Measurements from ENCODE around the gene COL4A2. TPM values are rescaled to one million over a fixed set of nuclear protein-coding genes. Genes with fewer than 3 reads are reported as not detected.
"Not testable (repeated sequence)": the region's sequence is repeated elsewhere in the genome, so short reads cannot be mapped to it uniquely, and the experiment has no call there.

The COL4A2 gene
- total and polyA plus RNA-seq, 2 experiments from 2014 or later: 146 to 455 TPM

DNA sequence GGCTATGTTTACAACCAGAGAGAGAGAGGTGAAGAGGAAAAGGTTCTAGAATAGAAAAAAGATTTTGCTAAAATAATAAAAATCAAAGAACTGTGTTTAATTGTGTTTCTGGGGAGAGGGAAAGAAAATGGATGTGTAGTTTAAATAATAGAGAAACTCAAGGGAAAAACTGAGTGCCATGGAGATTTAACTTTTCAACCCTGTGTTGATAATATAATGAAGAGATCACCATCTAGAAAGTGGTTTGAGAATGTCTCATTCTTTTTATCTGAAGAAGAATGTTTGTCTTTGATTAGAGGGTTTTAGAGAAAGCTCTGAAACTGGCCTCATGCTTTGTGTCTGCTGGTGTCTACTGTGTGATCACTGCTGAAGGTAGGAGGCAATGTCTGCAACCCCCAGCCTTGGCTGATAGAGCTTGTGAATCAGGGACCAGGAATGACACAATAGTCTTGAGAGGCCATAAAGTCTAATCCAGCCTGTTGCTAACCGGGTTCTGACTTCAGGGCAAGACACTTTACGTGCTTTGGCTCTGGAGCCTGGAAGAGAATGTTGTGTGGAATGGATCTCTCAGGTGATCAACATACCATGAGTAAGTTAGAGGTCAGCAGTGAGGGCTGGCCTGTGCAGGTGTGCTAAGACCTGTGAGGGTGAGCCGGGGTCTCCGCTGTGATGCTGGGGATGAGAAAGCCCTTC lies 5.4 kb downstream of the COL4A2 start:
- H3K36me3 ChIP-seq (ENCODE audit: low read depth): peaks cover 4% of the 10 kb centered on the region; the same call in 1 of the 2 replicates

DNA sequence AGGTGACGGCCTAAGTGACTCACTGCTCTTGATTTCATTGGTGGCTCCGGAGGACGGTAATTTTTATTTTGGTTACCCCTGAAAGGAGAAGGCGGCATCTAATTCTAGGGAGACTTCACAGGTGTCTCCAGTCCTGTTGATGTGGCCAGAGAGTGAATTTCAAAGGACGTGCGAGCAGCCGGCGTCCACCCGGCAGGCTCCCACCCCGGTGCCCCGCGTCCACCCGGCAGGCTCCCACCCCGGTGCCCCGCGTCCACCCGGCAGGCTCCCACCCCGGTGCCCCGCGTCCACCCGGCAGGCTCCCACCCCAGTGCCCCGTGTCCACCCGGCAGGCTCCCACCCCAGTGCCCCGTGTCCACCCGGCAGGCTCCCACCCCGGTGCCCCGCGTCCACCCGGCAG lies 6.2 kb downstream of the COL4A2 start:
- Histone ChIP-seq H3K4me2 (ENCODE audit: unreplicated experiment) (peak overlapping the region; percentile 18), H3F3A (ENCODE audit: insufficient read depth) (peaks cover 13% of the 10 kb centered on the region; the same call in 1 of the 2 replicates), H3K4me1 (ENCODE audit: insufficient read depth) (peaks cover 25% of the 10 kb centered on the region), H3K79me2 (ENCODE audit: insufficient read depth) (peaks cover 66% of the 10 kb centered on the region)
- H3K27ac ChIP-seq; H4K20me1 ChIP-seq (ENCODE audit: insufficient read depth); H3K9ac ChIP-seq; H3K36me3 ChIP-seq (ENCODE audit: low read depth); H3K4me3 ChIP-seq; H2AFZ ChIP-seq; H3K9me3 ChIP-seq (ENCODE audit: low read depth); H3K27me3 ChIP-seq (replicated peaks; ENCODE audit: insufficient read depth); DNase-seq; in situ Hi-C loops (cut with MboI); H3K9me2 ChIP-seq (ENCODE audit: insufficient read depth): not testable (repeated sequence)
- 97 to 99% methylated on average over 4 to 23 of the region's 29 CpGs for WGBS, 2 experiments (ENCODE audit: low coverage in 1 of 2, low lambda C conversion rate in 2 of 2, missing lambda C conversion rate in 2 of 2)

More for the DNA sequence above, 5.4 kb downstream of the COL4A2 start:
- H3K9ac ChIP-seq: peak overlapping the region; percentile 4; the same call in 1 of the 2 replicates
- in situ Hi-C loops (cut with MboI): no loop called here
- peak; percentile 93 for DNase-seq
- no peak overlapping the region for H3K4me3 ChIP-seq
- H3K79me2 ChIP-seq (ENCODE audit: insufficient read depth): peaks cover 66% of the 10 kb centered on the region
- no peaks in the 10 kb centered on the region for H3K9me2 ChIP-seq (ENCODE audit: insufficient read depth)
- no peaks in the 10 kb centered on the region for H3K9me3 ChIP-seq (ENCODE audit: low read depth)
- no peaks in the 10 kb centered on the region for H4K20me1 ChIP-seq (ENCODE audit: insufficient read depth)
- TF ChIP-seq EZH2 (IDR thresholded peaks at IDR 0.05; ENCODE audit: insufficient read depth, poor library complexity, severe bottlenecking) (no peak), EZH2phosphoT487 (IDR thresholded peaks at IDR 0.05; ENCODE audit: insufficient read depth, low read depth) (no peak)
- H3F3A ChIP-seq (ENCODE audit: insufficient read depth): peaks cover 13% of the 10 kb centered on the region; the same call in 1 of the 2 replicates
- H3K4me1 ChIP-seq (ENCODE audit: insufficient read depth): peaks cover 25% of the 10 kb centered on the region
- WGBS, 2 experiments (ENCODE audit: low coverage in 1 of 2, low lambda C conversion rate in 2 of 2, missing lambda C conversion rate in 2 of 2): 48 to 52% methylated on average over 4 of the region's 4 CpGs
- H3K27ac ChIP-seq: peak overlapping the region; percentile 60
- no peak overlapping the region for H2AFZ ChIP-seq
- H3K27me3 ChIP-seq (replicated peaks; ENCODE audit: insufficient read depth): no peaks in the 10 kb centered on the region
- peak overlapping the region; percentile 33 for H3K4me2 ChIP-seq (ENCODE audit: unreplicated experiment)

DNA sequence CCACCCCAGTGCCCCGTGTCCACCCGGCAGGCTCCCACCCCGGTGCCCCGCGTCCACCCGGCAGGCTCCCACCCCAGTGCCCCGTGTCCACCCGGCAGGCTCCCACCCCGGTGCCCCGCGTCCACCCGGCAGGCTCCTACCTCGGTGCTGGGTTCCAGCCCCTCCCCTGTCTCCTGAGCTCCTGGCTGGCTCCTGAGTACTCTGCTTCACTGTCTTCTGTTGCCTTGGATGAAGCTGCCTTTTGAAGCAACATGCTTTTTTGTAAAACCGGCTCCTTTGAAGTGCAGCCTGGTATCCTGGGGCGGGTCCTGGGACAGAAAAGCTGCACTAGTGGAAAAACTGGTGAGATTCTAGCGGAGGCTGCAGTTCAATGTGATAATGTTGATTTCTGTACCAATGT lies 6.6 kb downstream of the COL4A2 start:
- H2AFZ ChIP-seq; H3K9me3 ChIP-seq (ENCODE audit: low read depth); H3K9ac ChIP-seq; DNase-seq; H3K4me3 ChIP-seq; H4K20me1 ChIP-seq (ENCODE audit: insufficient read depth); H3K36me3 ChIP-seq (ENCODE audit: low read depth); H3K4me2 ChIP-seq (ENCODE audit: unreplicated experiment); in situ Hi-C loops (cut with MboI); H3K27ac ChIP-seq; H3K9me2 ChIP-seq (ENCODE audit: insufficient read depth); H3K27me3 ChIP-seq (replicated peaks; ENCODE audit: insufficient read depth): not testable (repeated sequence)
- WGBS, 2 experiments (ENCODE audit: low coverage in 1 of 2, low lambda C conversion rate in 2 of 2, missing lambda C conversion rate in 2 of 2): 73 to 78% methylated on average over 5 to 9 of the region's 16 CpGs
- H3K79me2 ChIP-seq (ENCODE audit: insufficient read depth): peaks cover 66% of the 10 kb centered on the region
- peaks cover 23% of the 10 kb centered on the region for H3K4me1 ChIP-seq (ENCODE audit: insufficient read depth)
- H3F3A ChIP-seq (ENCODE audit: insufficient read depth): peaks cover 13% of the 10 kb centered on the region; the same call in 1 of the 2 replicates

- in situ Hi-C loops (cut with MboI): no loop called here
- Histone ChIP-seq H3K36me3 (ENCODE audit: low read depth) (peaks cover 4% of the 10 kb centered on the region; the same call in 1 of the 2 replicates), H3K9ac (no peak overlapping the region), H3K4me2 (ENCODE audit: unreplicated experiment) (no peak overlapping the region), H3K79me2 (ENCODE audit: insufficient read depth) (peaks cover 64% of the 10 kb centered on the region), H3K27me3 (replicated peaks; ENCODE audit: insufficient read depth) (no peaks in the 10 kb centered on the region), H4K20me1 (ENCODE audit: insufficient read depth) (no peaks in the 10 kb centered on the region), H3F3A (ENCODE audit: insufficient read depth) (peaks cover 21% of the 10 kb centered on the region), H3K27ac (no peak overlapping the region), H3K4me3 (no peak overlapping the region), H3K9me3 (ENCODE audit: low read depth) (no peaks in the 10 kb centered on the region), H3K4me1 (ENCODE audit: insufficient read depth) (peaks cover 19% of the 10 kb centered on the region), H3K9me2 (ENCODE audit: insufficient read depth) (no peaks in the 10 kb centered on the region), H2AFZ (no peak overlapping the region)
- no peak for DNase-seq
- 91 to 93% methylated on average over 18 of the region's 18 CpGs for WGBS, 2 experiments (ENCODE audit: low coverage in 1 of 2, low lambda C conversion rate in 2 of 2, missing lambda C conversion rate in 2 of 2)
- TF ChIP-seq EZH2 (IDR thresholded peaks at IDR 0.05; ENCODE audit: insufficient read depth, poor library complexity, severe bottlenecking) (no peak), EZH2phosphoT487 (IDR thresholded peaks at IDR 0.05; ENCODE audit: insufficient read depth, low read depth) (no peak)
These were observed 7.6 kb downstream of the COL4A2 start for GRCh38 chr13:110314516-110315245.
